Airway epithelial cell (primary cell): Measurements from ENCODE around the gene CTLA4. TPM values are rescaled to one million over a fixed set of nuclear protein-coding genes. Genes with fewer than 3 reads are reported as not detected.

Source experiments
- total RNA-seq: library from RNA; depleted of rRNA; stranded (reverse); fragments of >200 nt; gene quantifications from 2 replicates; pipeline ENCODE4 v1.2.3, GENCODE V29; 2015

CTLA4 gene
- total RNA-seq = not detected in 2 replicates

DNA sequence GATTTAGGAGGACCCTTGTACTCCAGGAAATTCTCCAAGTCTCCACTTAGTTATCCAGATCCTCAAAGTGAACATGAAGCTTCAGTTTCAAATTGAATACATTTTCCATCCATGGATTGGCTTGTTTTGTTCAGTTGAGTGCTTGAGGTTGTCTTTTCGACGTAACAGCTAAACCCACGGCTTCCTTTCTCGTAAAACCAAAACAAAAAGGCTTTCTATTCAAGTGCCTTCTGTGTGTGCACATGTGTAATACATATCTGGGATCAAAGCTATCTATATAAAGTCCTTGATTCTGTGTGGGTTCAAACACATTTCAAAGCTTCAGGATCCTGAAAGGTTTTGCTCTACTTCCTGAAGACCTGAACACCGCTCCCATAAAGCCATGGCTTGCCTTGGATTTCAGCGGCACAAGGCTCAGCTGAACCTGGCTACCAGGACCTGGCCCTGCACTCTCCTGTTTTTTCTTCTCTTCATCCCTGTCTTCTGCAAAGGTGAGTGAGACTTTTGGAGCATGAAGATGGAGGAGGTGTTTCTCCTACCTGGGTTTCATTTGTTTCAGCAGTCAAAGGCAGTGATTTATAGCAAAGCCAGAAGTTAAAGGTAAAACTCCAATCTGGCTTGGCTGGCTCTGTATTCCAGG, at the start of gene CTLA4:
TSS of gene CTLA4 (plus strand) at position 211 of the 640 bp plus-strand sequence. CDS start at position 383, 172 bp downstream.

Other genes with a start within 250 kb of the CTLA4 start
- gene CD28, start 161.1 kb upstream of the CTLA4 start, total RNA-seq = not detected in 2 replicates
- gene ICOS, start 69.0 kb downstream of the CTLA4 start, total RNA-seq = not detected in 2 replicates